SHP77 treated with DMSO at 0.1 percent for 48 hours (cell line): ENCODE results near the gene ACACA.
"Not testable (repeated sequence)": the region's sequence is repeated elsewhere in the genome, so short reads cannot be mapped to it uniquely, and the experiment has no call there.

ENCODE experiments used
- DNase-seq: peaks from one replicate; lab custom pipeline; 2025; lab: John Stamatoyannopoulos, UW

Gene ACACA

DNA sequence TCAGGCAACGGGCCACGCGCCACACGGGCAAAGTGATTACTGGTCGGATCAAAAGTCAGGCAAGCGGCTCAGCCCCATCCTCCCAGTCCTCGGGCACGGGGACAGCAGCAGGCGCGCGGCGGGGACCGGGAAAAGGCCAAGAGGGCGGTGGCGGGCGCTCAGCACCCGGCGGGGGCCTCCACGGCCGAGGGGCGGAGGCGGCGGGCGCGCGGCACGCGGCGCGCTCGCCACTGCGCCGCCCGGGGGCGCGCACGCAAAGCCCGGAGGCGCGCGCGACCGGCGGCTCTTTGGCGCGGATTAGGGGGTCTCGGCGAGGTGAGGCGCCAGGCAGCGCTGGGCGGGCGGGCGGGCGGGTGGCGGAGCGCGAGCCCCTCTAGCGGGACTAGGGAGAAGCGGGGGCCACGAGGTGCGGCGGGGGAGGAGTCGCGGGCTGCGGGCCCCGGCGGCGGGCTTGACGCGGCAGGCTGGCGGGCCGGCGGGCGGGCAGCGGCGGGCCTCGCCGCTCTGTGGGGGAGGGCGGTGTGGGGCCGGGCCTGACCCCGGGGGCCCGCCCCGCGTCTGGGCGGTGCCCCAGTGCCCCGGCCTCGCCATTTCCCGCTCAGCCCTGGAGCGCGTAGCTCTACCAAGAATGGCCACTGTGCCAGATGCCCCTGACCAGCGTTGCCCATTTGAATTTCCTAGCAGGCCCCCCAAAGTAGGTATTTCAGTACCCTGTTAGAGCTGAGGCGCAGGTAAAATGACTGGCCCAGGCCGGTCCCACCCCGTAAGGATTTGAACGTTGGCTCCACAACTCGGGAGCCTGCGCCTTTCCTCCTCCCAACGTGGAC, at the start of gene ACACA, which contains the start of gene TADA2A:
TSS of gene ACACA (minus strand) at position 202 of the 827 bp plus-strand sequence. CDS start 537 bp downstream, outside the sequence.
TSS of gene TADA2A (plus strand) at position 252 of the 827 bp plus-strand sequence. CDS start 4,480 bp downstream, outside the sequence.
- peak; percentile 42 for DNase-seq

- DNase-seq = no peak
Observed at GRCh38 chr17:37450112-37450511, 43.5 kb upstream of the ACACA start.

DNA sequence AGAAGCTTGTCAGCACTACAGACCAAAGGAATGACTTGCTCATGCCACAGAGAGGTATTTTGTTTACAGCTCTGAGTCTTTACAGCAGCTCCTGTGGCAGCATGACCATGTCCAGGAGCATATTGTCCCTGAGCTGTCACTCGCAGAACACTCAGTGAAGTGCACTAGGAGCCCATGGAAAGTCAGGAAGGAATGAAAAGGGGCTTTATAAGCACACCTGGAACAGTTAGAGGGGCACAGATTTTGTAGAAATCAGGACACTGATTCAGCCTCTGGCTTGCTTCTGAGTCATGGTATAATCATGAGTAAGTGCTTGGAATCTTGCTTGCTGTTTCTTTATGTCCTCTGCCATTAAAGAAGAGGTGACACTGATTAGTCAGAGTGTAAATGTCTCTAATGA, 41.0 kb upstream of the ACACA start:
- DNase-seq = no peak

DNA sequence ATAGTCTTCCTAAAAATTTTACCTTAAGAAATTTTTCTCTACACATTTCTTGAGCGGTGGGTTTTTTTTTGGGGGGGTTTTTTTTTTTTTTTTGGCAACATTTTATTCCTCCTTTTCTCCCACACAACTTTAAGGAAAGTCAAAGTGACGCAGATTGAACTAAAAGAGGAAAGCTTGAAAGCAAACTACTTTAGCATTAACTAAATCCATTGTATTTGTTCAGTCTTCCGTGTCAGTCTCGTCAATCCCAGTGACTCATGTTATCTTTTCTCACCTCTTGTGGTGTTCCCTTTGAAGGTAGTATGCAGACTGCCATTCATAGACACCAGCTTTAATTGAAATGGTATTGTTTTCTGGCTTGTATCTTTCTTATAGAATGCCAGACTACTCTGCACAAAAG, 39.4 kb upstream of the ACACA start:
- DNase-seq = no peak

DNA sequence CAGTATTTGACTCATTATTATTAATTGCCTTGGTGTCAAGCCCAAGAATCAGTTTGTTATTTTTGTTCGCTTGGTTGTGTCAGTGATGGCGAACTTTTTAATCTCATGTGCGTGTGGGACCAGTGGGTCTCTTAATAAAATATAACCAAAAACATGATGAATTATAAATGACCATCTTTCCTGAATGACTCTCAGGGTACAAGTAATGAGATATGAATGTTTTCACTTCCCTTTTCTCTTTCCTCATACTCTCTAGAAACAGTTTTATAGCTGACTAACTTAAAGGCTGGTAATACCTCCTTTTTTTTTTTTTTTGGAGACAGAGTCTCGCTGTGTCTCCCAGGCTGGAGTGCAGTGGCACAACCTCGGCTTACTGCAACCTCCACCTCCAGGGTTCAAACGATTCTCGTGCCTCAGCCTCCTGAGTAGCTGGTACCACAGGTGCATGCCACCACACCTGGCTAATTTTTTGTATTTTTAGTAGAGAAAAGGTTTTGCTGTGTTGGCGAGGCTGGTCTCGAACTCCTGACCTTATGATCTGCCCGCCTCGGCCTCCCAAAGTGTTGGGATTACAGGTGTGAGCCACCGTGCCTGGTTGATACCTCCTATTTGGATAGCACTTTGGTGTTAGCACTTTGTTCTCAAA, 34.9 kb upstream of the ACACA start:
- DNase-seq = not testable (repeated sequence)

DNA sequence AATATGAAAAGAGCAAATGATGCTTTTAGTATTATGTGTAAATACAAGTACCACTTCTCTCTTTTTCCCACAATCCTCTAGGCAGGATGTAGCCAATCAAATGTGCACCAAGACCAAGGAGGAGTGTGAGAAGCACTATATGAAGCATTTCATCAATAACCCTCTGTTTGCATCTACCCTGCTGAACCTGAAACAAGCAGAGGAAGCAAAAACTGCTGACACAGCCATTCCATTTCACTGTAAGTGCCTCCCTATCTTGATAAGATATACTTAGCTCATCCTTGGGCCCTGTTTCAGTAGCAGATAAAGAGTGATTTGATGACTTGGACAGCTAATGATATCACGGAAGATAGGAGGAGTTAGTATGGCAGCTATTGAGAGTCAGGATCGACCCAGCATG, 33.8 kb upstream of the ACACA start:
- DNase-seq = no peak

GRCh38 chr17:37438141-37438540, 31.5 kb upstream of the ACACA start:
- no peak for DNase-seq

DNA sequence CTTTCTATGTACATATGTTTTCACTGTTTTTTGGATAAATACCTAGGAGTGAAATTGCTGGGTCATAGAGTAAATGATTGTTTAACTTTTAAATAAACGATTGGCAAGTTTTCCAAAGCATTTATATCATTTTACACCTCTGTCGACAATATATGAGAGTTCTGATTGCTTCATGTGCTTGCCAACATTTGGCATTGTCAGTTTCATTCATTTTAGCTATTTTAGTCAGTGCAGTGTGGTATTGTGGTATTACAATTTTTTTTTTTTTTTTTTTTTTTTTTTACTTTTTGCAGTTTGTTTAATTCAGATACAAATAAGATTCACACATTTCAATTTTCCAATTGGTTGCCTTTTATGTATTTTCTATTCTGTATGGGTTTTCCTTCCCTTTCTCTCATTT, 26.0 kb upstream of the ACACA start:
- no peak for DNase-seq

GRCh38 chr17:37430051-37430627, 23.5 kb upstream of the ACACA start:
- no peak for DNase-seq

- no peak for DNase-seq
Observed at GRCh38 chr17:37429453-37429852, 22.8 kb upstream of the ACACA start.

DNA sequence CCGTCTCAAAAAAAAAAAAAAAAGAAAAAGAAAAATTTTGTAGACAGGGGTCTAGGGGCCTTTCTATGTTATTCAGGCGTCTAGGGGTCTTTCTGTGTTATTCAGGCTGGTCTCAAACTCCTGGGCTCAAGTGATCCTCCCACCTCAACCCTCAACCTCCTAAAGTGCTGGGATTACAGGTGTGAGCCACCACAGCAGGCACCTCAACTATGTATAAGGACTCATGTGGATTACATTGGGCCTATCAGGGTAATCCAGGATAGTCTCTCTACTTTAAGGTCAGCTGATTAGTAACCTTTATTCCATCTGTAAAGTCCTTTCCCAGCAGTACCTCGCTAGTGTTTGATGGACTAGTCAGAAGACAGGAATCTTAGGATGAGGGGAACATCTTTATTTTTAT, 22.4 kb upstream of the ACACA start:
- DNase-seq = no peak

GRCh38 chr17:37425268-37425667, 18.6 kb upstream of the ACACA start:
- no peak for DNase-seq

DNA sequence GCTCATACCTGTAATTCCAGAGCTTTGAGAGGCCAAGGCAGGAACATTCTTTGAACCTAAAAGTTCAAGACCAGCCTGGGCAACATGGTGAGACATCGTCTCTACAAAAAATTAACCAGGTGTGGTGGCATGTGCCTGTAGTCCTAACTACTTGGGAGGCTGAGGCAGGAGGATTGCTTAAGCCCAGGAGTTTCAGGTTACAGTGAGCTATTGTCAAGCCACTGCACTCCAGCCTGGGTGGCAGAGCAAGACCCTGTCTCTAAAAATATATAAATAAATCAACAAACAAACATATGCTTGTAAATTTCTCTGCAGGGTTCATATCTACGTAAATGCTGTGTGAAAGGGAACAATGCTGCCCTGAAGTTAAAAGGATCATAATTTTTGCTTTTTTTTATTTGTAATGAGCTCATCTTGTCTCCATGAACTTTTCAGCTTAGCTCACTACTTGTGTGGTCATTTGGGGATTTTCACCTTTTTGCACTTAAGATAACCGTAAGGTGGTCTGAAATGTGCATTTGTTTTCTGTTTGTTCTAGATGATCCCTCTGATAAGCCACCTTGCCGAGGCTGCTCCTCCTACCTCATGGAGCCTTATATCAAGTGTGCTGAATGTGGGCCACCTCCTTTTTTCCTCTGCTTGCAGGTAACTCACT, 16.5 kb upstream of the ACACA start:
- no peak for DNase-seq

DNA sequence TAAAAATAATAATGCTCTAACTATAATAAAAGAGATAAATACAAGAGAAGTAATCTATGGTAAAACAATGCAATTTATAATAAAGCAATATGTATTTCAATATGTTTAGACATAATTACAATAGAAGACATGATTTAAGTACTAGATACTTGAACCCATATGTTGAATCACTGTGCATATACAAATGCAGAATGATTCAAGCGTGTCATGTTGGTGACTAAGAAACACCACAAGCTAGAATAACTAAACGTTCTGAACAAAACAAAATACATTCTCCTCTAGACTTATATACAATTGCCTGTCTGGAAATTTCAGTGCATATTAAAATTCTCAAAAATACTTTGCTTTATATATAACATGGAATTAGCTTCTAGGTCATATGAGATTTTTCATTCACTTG, 11.2 kb upstream of the ACACA start:
- DNase-seq = no peak

DNA sequence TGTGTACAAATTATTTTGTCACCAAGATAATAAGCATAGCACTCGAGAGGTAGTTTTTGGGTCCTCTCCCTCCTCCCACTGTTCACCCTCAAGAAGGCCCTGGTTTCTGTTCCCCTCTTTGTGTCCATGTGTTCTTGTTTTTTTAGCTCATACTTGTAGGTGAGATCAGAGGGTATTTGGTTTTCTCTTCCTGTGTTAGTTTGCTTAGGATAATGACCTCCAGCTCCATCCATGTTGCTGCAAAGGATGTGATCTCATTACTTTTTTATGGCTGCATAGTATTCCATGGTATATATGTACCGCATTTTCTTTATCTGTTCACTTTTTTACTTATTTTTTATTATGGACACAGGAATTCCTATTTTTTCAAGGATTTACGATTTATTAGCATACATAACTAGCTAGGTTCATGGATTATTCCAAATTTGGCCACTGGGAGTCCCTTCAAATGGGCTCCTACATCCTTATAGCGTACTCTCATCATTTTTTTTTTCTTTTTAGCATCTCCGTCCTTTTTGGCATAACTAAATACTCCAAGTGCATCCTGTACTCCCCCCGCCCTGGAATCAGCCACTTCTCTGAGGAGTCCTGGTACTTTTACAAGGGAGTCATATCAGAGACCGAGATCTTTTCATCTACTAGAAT, 7.4 kb upstream of the ACACA start:
- DNase-seq = no peak

- DNase-seq = no peak
Observed at GRCh38 chr17:37410357-37410756, 3.7 kb upstream of the ACACA start.

DNA sequence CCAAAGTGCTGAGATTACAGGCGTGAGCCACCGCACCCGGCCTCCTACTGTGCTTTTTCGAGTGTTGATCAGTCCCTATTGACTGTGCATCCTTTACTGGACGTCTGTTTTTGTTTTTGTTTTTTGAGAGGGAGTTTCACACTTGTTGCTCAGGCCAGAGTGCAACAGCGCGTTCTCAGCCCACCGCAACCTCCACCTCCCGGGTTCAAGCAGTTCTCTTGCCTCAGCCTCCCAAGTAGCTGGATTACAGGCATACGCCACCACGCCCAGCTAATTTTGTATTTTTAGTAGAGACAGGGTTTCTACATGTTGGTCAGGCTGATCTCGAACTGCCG, 1.5 kb upstream of the ACACA start:
- not testable (repeated sequence) for DNase-seq

DNA sequence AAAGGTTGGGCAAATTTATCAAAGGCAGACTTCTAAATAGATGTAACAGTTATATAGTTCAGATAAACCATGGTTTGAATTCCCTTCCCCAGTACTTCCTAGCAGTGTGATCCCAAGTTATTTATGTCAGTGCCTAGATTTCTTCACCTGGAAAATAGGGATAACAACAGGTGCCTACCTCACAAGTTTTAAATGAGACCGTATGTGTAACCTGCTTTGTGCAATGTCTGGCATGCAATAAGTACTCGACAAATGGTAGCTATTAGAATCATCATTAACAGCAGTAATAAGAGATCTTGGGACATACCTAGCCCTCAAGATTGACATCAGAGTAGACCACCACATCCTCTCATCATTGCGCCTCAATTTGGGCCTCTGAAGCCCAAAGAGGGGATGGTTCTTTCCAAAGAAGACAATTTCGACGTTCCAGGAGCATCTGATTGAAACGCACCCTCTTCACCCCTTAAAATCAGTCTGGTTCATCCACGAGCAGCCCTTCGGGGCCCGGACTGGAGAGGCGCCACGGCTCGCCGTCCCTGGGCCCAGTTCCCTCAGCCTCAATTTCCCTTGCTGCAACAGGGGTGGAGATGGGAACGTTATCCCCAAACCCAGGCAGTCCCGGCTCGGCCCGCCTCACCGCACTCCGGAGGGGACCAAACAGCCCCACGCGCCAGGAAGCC, 541 bp downstream of the ACACA start:
- DNase-seq = peak; percentile 17

DNA sequence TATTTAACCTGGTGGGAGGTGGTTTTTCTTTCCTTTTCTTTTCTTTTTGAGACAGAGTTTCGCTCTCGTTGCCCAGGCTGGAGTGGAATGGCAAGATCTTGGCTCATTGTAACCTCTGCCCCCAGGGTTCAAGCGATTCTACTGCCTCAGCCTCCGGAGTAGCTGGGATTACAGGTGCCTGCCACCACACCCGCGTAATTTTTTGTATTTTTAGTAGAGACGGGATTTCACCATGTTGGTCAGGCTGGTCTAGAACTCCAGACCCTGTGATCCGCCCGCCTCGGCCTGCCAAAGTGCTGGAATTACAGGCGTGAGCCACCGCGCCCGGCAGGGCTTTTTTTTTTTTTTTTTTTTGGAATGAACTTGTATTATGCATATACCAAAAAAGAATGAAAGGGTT, 1.1 kb downstream of the ACACA start:
- DNase-seq = not testable (repeated sequence)

DNA sequence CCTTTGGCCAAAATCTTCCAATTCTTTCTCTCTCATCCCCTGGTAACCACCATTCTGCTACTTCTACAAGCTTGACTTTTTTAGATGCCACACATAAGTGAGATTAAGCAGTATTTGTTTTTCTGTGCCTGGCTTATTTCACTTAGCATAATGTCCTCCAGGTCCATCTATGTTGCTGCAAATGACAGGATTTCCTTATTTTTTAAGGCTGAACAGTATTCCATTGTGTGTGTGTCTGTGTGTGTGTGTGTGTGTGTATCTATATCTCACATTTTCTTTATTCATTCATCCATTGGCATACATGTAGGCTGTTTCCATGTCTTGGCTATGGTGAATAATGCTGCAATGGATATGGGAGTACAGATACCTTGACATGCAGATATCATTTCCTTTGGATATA, 6.1 kb downstream of the ACACA start:
- no peak for DNase-seq

DNA sequence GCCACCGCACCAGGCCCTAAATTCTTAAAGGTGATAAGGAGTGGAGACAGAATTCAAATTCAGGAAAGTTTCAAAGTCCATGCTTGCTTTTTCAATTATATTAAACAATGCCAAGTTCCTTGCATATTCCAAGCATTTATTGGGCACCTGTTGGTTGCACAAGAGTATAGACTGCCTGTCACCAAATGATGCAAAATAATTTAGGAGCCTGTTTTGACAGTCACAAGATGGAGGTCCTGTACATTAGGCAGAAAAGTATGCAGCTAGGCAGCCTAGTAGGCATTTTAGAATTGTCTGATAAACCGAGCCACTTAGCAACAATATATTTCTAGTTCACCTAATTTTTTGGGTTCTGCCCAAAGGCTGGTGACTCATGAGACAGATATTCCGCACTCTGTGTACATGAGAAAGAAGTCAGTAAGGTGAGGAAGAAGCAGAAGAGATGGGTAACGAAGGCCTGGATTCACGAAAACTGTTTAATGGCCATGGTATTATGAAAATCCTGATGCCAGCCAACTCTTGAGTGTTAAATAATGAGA, 7.3 kb downstream of the ACACA start:
- DNase-seq = no peak
